Loucy (cell line): ENCODE measurements around the gene STIMATE.

Experiments used
- CTCF ChIP-seq: fragments of 200-600 bp; sonication (generic); conservative IDR thresholded peaks from 2 replicates; pipeline ENCODE4 v1.5.1; 2014; ENCODE audit warnings: mild to moderate bottlenecking, antibody characterized with exemption, low read length
- EZH2phosphoT487 ChIP-seq: fragments of 200-600 bp; IDR thresholded peaks from 2 replicates; pipeline ENCODE4 v1.6.1; 2018; ENCODE audit warnings: antibody characterized with exemption, mild to moderate bottlenecking, moderate library complexity, borderline replicate concordance

GRCh38 chr3:52848617-52849016 is 48.7 kb downstream of the STIMATE start:
- TF ChIP-seq CTCF (no peak), EZH2phosphoT487 (no peak)
